Measurements from ENCODE around the gene PTTG1IP2. TPM values are rescaled to one million over a fixed set of nuclear protein-coding genes. Genes with fewer than 3 reads are reported as not detected.

Gene PTTG1IP2
- total RNA-seq, 2 experiments from 2014 or later = not detected

DNA sequence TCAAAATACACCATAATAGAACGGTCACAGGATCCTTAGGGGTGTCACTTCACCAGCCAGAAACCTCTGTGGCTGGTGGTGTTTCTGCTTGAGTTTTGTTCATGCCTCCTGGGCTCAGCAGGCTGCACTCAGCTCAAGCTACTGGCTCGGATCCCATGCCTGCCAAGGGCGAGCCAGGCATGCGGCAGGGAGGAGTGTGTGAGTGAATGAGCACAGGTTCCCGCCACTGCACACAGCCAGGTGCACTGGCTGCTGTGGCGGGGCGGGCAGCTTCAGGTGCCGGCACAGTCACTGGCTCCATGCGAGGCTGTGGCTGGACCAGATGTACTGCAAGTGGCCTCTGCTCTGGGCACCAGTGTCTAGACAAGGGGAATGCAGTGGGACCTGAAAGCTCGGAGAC, 36.7 kb upstream of the PTTG1IP2 start:
- TF ChIP-seq CTCF (conservative IDR thresholded peaks at IDR 0.05; ENCODE audit: low read length) (no peak), EZH2phosphoT487 (IDR thresholded peaks at IDR 0.05; ENCODE audit: borderline replicate concordance, low read depth, low read length) (no peak)
- Histone ChIP-seq H4K20me1 (ENCODE audit: insufficient read depth, low read length) (no peaks in the 10 kb centered on the region), H3K27ac (ENCODE audit: low read depth, low read length, poor library complexity, severe bottlenecking) (no peak overlapping the region), H3K9me2 (ENCODE audit: insufficient read depth, low read length) (no peaks in the 10 kb centered on the region), H3K9me3 (ENCODE audit: low read length) (no peaks in the 10 kb centered on the region), H3K4me3 (ENCODE audit: low read depth, low read length, poor library complexity, severe bottlenecking) (no peak overlapping the region), H3K79me2 (ENCODE audit: insufficient read depth, low read depth, low read length) (no peaks in the 10 kb centered on the region), H3K4me1 (ENCODE audit: insufficient read depth, low read length, poor library complexity, severe bottlenecking) (no peaks in the 10 kb centered on the region), H3K36me3 (ENCODE audit: insufficient read depth, low read length) (no peaks in the 10 kb centered on the region; the same call in 1 of the 2 replicates), H3K4me2 (ENCODE audit: low read length) (no peak overlapping the region), H2AFZ (ENCODE audit: low read length) (no peak overlapping the region)
- POLR2A ChIA-PET = interaction anchor here (0.6 to 0.7 kb wide), 2 partner anchors 12 to 19 kb away, joined by 3 to 4 read pairs; no protein-coding TSS in a partner anchor
- intact Hi-C loops (cut with micrococcal nuclease; ENCODE audit: unreplicated experiment) = no loop called here
- BruUV-seq (replicated peaks) = no TSS peak
- CTCF ChIA-PET (ENCODE audit: unreplicated experiment) = no interaction called here
- no peak for DNase-seq (ENCODE audit: low spot score)

DNA sequence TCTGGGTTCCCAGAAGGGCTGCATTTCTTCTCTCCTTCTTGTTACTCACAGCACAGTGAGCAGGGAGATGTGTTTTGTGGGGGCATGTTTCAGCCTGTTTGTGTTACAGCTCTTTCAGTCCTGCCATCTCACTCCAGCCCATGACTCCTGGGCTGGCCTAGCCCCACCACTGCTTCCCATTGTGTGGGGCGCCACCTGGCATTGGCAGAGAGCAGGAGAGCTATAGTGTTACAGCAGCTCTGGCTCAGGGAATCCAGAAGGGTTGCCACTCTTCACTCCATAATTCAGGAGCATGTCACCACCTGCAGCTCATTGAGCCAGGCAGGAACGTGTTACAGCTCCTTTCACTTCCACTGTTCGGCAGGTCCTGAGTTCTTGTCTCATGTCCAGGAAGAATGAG, 36.2 kb upstream of the PTTG1IP2 start:
- H3K4me1 ChIP-seq (ENCODE audit: insufficient read depth, low read length, poor library complexity, severe bottlenecking) = no peaks in the 10 kb centered on the region
- intact Hi-C loops (cut with micrococcal nuclease; ENCODE audit: unreplicated experiment) = no loop called here
- no peak for DNase-seq (ENCODE audit: low spot score)
- no peak overlapping the region for H3K4me2 ChIP-seq (ENCODE audit: low read length)
- POLR2A ChIA-PET = interaction anchor here (0.7 to 0.8 kb wide), 2 partner anchors 12 kb away, joined by 3 to 4 read pairs; no protein-coding TSS in a partner anchor
- H3K4me3 ChIP-seq (ENCODE audit: low read depth, low read length, poor library complexity, severe bottlenecking) = no peak overlapping the region
- no peaks in the 10 kb centered on the region for H3K9me2 ChIP-seq (ENCODE audit: insufficient read depth, low read length)
- H3K9me3 ChIP-seq (ENCODE audit: low read length) = no peaks in the 10 kb centered on the region
- no peaks in the 10 kb centered on the region for H4K20me1 ChIP-seq (ENCODE audit: insufficient read depth, low read length)
- no peaks in the 10 kb centered on the region for H3K79me2 ChIP-seq (ENCODE audit: insufficient read depth, low read depth, low read length)
- no peaks in the 10 kb centered on the region for H3K36me3 ChIP-seq (ENCODE audit: insufficient read depth, low read length)
- no TSS peak for BruUV-seq (replicated peaks)
- CTCF ChIA-PET (ENCODE audit: unreplicated experiment) = no interaction called here
- H3K27ac ChIP-seq (ENCODE audit: low read depth, low read length, poor library complexity, severe bottlenecking) = no peak overlapping the region
- no peak for TF ChIP-seq EZH2phosphoT487 (IDR thresholded peaks at IDR 0.05; ENCODE audit: borderline replicate concordance, low read depth, low read length)
- TF ChIP-seq CTCF (conservative IDR thresholded peaks at IDR 0.05; ENCODE audit: low read length) = no peak
- no peak overlapping the region for H2AFZ ChIP-seq (ENCODE audit: low read length)

DNA sequence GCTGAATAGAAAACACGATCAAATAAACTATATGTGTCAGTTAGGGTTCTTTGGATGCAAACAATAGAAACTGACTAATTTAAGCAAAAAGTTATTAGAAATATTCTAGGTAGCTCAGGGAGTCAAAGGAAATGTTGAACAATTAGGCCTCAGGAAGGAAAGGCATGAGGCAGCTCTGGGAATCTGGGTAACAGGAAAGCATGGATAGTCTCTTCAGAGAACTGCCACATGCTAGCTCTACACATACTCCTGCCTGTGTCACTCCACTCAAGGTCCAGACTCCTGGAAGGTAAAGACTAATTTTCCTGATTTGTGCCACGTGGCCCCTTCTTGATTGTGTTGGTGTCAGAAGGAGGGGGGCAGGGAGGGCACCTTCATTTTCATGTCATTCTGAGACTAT, 23.8 kb upstream of the PTTG1IP2 start:
- TF ChIP-seq EZH2phosphoT487 (IDR thresholded peaks at IDR 0.05; ENCODE audit: borderline replicate concordance, low read depth, low read length) (no peak), CTCF (conservative IDR thresholded peaks at IDR 0.05; ENCODE audit: low read length) (no peak)
- CTCF ChIA-PET (ENCODE audit: unreplicated experiment) = no interaction called here

More for the DNA sequence above, 23.8 kb upstream of the PTTG1IP2 start:
- H3K27ac ChIP-seq (ENCODE audit: low read depth, low read length, poor library complexity, severe bottlenecking) = no peak overlapping the region
- no peak for DNase-seq (ENCODE audit: low spot score)
- H4K20me1 ChIP-seq (ENCODE audit: insufficient read depth, low read length) = no peaks in the 10 kb centered on the region
- H3K9me2 ChIP-seq (ENCODE audit: insufficient read depth, low read length) = no peaks in the 10 kb centered on the region
- no peaks in the 10 kb centered on the region for H3K79me2 ChIP-seq (ENCODE audit: insufficient read depth, low read depth, low read length)
- H2AFZ ChIP-seq (ENCODE audit: low read length) = no peak overlapping the region
- POLR2A ChIA-PET = interaction anchor here (0.5 to 1.3 kb wide), 6 partner anchors 13 to 484 kb away, joined by 3 to 4 read pairs (median 3); no protein-coding TSS in a partner anchor
- BruUV-seq (replicated peaks) = no TSS peak
- intact Hi-C loops (cut with micrococcal nuclease; ENCODE audit: unreplicated experiment) = no loop called here
- H3K36me3 ChIP-seq (ENCODE audit: insufficient read depth, low read length) = no peaks in the 10 kb centered on the region
- no peak overlapping the region for H3K4me3 ChIP-seq (ENCODE audit: low read depth, low read length, poor library complexity, severe bottlenecking)
- no peaks in the 10 kb centered on the region for H3K4me1 ChIP-seq (ENCODE audit: insufficient read depth, low read length, poor library complexity, severe bottlenecking)
- no peak overlapping the region for H3K4me2 ChIP-seq (ENCODE audit: low read length)
- H3K9me3 ChIP-seq (ENCODE audit: low read length) = no peaks in the 10 kb centered on the region
